Ovary (tissue), 3 donors: ENCODE measurements around the gene MASP1.

Source experiments
- CTCF ChIP-seq, 3 donors: fragments of 450-650 bp in 2 of 3; fragments of 200-600 bp in 1 of 3; IDR thresholded peaks; one replicate each; pipeline versions ENCODE4 v1.5.1 to v1.8.0; 2016 to 2022; ENCODE audit warnings: antibody characterized with exemption in 3 of 3, mild to moderate bottlenecking in 1 of 3
- EP300 ChIP-seq: sonication (generic); formaldehyde crosslinking; IDR thresholded peaks from one replicate; pipeline ENCODE4 v1.6.1; 2017; ENCODE audit warnings: antibody characterized with exemption
- POLR2A ChIP-seq: fragments of 450-650 bp; IDR thresholded peaks from one replicate; pipeline ENCODE4 v1.6.1; 2017; ENCODE audit warnings: antibody characterized with exemption, mild to moderate bottlenecking, moderate library complexity
- donor health status: DM: no; HTN: no; CAD: no.

DNA sequence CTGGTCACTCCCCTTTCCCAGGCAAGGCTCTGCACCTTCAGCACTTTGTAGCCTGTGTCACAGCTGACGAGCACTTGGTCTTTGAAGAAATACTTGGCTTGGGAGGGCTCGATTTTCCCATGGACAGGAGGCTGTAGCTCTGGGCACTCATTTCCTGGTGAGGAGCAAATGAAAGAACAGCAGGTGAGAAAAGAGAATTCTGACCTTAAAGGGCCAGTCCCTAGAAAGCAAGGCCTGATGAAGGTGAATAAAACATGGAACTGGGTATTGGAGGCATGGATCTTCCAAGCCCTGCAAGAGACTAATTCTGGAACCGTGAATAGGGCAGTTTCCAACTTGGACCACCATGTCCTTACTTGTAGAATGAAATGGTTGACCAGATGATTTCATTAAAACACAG, 39.9 kb downstream of the MASP1 start:
- TF ChIP-seq CTCF (IDR thresholded peaks at IDR 0.05): no peak
- TF ChIP-seq POLR2A: no peak
- TF ChIP-seq EP300: no peak
